HepG2 (cell line): Measurements from ENCODE around the gene PIEZO1. TPM values are rescaled to one million over a fixed set of nuclear protein-coding genes. Genes with fewer than 3 reads are reported as not detected.

Experiments used
- ELF4 ChIP-seq: sonication (generic); formaldehyde crosslinking; IDR thresholded peaks from 2 replicates; pipeline ENCODE4 v1.5.0; 2020; ENCODE audit warnings: missing genetic modification reagents, mild to moderate bottlenecking, moderate library complexity, borderline replicate concordance
- NKX3-1 ChIP-seq: sonication (generic); formaldehyde crosslinking; IDR thresholded peaks from 2 replicates; pipeline ENCODE4 v1.5.0; 2020; ENCODE audit warnings: missing genetic modification reagents
- NR2F2 ChIP-seq: IDR thresholded peaks from 2 replicates; pipeline ENCODE4 v1.6.1; 2012; ENCODE audit warnings: low read depth, inconsistent platforms, borderline replicate concordance
- RELA ChIP-seq: sonication (generic); formaldehyde crosslinking; IDR thresholded peaks from 2 replicates; pipeline ENCODE4 v1.4.0; 2020; ENCODE audit warnings: missing genetic modification reagents
- REPIN1 ChIP-seq: sonication (generic); formaldehyde crosslinking; IDR thresholded peaks from 2 replicates; pipeline ENCODE4 v1.8.0; 2022; ENCODE audit warnings: missing genetic modification reagents, low read depth, mild to moderate bottlenecking, borderline replicate concordance
- SNRNP70 ChIP-seq: fragments of 200-400 bp; formaldehyde crosslinking; IDR thresholded peaks from 2 replicates; pipeline ENCODE4 v1.6.1; 2017; ENCODE audit warnings: mild to moderate bottlenecking, low read depth, low read length, moderate library complexity
- TBP ChIP-seq: sonication (generic); formaldehyde crosslinking; IDR thresholded peaks from 2 replicates; pipeline ENCODE4 v1.5.0; 2020; ENCODE audit warnings: missing genetic modification reagents
- TFAP4 ChIP-seq: sonication (generic); IDR thresholded peaks from 2 replicates; pipeline ENCODE4 v1.6.1; 2016; ENCODE audit warnings: low read depth, borderline replicate concordance
- XRCC5 ChIP-seq: fragments of 200-400 bp; formaldehyde crosslinking; optimal IDR thresholded peaks from 2 replicates; pipeline ENCODE3; 2017; ENCODE audit warnings: mild to moderate bottlenecking, low read length
- ZFP36 ChIP-seq: fragments of 150-350 bp; IDR thresholded peaks from 2 replicates; pipeline ENCODE4 v1.6.1; 2018; ENCODE audit warnings: borderline replicate concordance, low read length, low read depth; ENCODE audit not compliant: partially characterized antibody
- ZNF318 ChIP-seq: sonication (generic); formaldehyde crosslinking; IDR thresholded peaks from 2 replicates; pipeline ENCODE4 v1.4.0; 2020; ENCODE audit warnings: mild to moderate bottlenecking, missing genetic modification reagents
- ZNF343 ChIP-seq: sonication (generic); formaldehyde crosslinking; IDR thresholded peaks from 2 replicates; pipeline ENCODE4 v1.4.0; 2020; ENCODE audit warnings: mild to moderate bottlenecking, missing genetic modification reagents
- ZNF530 ChIP-seq: sonication (generic); formaldehyde crosslinking; IDR thresholded peaks from 2 replicates; pipeline ENCODE4 v1.5.0; 2020; ENCODE audit warnings: low read depth, mild to moderate bottlenecking, missing genetic modification reagents
- ZNF616 ChIP-seq: sonication (generic); formaldehyde crosslinking; IDR thresholded peaks from 2 replicates; pipeline ENCODE4 v1.5.0; 2020; ENCODE audit warnings: low read depth, mild to moderate bottlenecking, missing genetic modification reagents
- ZNF678 ChIP-seq: sonication (generic); formaldehyde crosslinking; IDR thresholded peaks from 2 replicates; pipeline ENCODE4 v1.4.0; 2020; ENCODE audit warnings: mild to moderate bottlenecking, missing genetic modification reagents
- ZNF747 ChIP-seq: sonication (generic); formaldehyde crosslinking; IDR thresholded peaks from 2 replicates; pipeline ENCODE4 v1.8.1; 2023; ENCODE audit warnings: missing genetic modification reagents, mild to moderate bottlenecking, borderline replicate concordance
- ZNF761 ChIP-seq: sonication (generic); formaldehyde crosslinking; conservative IDR thresholded peaks from 2 replicates; pipeline ENCODE4 v1.4.0; 2020; ENCODE audit warnings: mild to moderate bottlenecking, missing genetic modification reagents
- ZNF891 ChIP-seq: sonication (generic); formaldehyde crosslinking; IDR thresholded peaks from 2 replicates; pipeline ENCODE4 v1.5.0; 2020; ENCODE audit warnings: mild to moderate bottlenecking, missing genetic modification reagents
- ZZZ3 ChIP-seq: sonication (generic); formaldehyde crosslinking; IDR thresholded peaks from 2 replicates; pipeline ENCODE4 v1.4.0; 2020; ENCODE audit warnings: missing genetic modification reagents, mild to moderate bottlenecking, borderline replicate concordance
- polyA plus RNA-seq, 8 experiments: library from polyadenylated mRNA; depleted of rRNA in 3 of 8; stranded (reverse) in 7 of 8; unstranded in 1 of 8; fragments of >200 nt; fragmentation: Illumina TruSeq in 4 of 8; extraction: Trizol in 4 of 8; gene quantifications; 2 replicates each; pipeline versions ENCODE4 v1.2.1 to v1.2.3, GENCODE V29; 2011 to 2016; ENCODE audit warnings: low read depth in 4 of 8, missing spikeins in 1 of 8, mixed read lengths in 1 of 8; ENCODE audit not compliant: insufficient read depth in 1 of 8
- total RNA-seq, 5 experiments: library from RNA; depleted of rRNA; stranded (reverse); fragments of >200 nt; fragmentation: Illumina TruSeq; extraction: Trizol; gene quantifications; 2 replicates each; pipeline ENCODE4 v1.2.3, GENCODE V29; 2016; ENCODE audit warnings: low read depth in 1 of 5
- TF ChIP-seq, protein P1 (sequence below): sonication (generic); formaldehyde crosslinking; IDR thresholded peaks from 2 replicates; pipeline ENCODE4 v1.5.0; 2020; ENCODE audit warnings: missing genetic modification reagents

Gene PIEZO1
- total and polyA plus RNA-seq, 2 of the 13 experiments (the other 11 are each of a cell fraction or from before 2014, with no cell fraction given): 67.9 to 85.0 TPM

GRCh38 chr16:88706229-88706964 lies 78.6 kb downstream of the PIEZO1 start, which contains the start of the genes CTU2 and RNF166 (continued):
- 0 out of 2 replicates have a peak, but pooled peaks have one; percentile 77 for TF ChIP-seq ZNF318 (CRISPR knock-in tag)
- TF ChIP-seq, protein P1, sequence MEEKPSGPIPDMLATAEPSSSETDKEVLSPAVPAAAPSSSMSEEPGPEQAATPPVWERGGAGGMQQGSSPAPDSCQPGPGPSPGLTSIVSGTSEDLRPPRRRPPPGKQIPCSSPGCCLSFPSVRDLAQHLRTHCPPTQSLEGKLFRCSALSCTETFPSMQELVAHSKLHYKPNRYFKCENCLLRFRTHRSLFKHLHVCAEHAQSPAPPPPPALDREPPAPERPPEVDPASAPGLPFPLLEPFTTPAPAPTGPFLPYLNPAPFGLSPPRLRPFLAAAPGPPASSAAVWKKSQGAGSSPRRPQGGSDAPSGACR: no peak
- no peak for TF ChIP-seq ZNF530 (CRISPR knock-in tag)
- no peak for TF ChIP-seq NR2F2
- TF ChIP-seq ZZZ3 (CRISPR knock-in tag): peak; percentile 83
- TF ChIP-seq ZNF747 (CRISPR knock-in tag): no peak
- peak; percentile 70; the same call in 1 of the 2 replicates for TF ChIP-seq TFAP4
- 0 out of 2 replicates have a peak, but pooled peaks have one; percentile 79 for TF ChIP-seq ZNF761
- TF ChIP-seq NKX3-1 (CRISPR knock-in tag): peak; percentile 39; the same call in 1 of the 2 replicates
- TF ChIP-seq ZFP36: no peak
- TF ChIP-seq ELF4 (CRISPR knock-in tag): no peak
- peak; percentile 81; the same call in 1 of the 2 replicates for TF ChIP-seq ZNF343 (CRISPR knock-in tag)
- TF ChIP-seq SNRNP70: no peak
- TF ChIP-seq ZNF616: peak; percentile 73
- TF ChIP-seq RELA (CRISPR knock-in tag): peak; percentile 82
- peak; percentile 81 for TF ChIP-seq XRCC5
- TF ChIP-seq ZNF678 (CRISPR knock-in tag): no peak
- peak; percentile 96; the same call in 1 of the 2 replicates for TF ChIP-seq TBP (CRISPR knock-in tag)
- peak; percentile 52; the same call in 1 of the 2 replicates for TF ChIP-seq ZNF891 (CRISPR knock-in tag)
- peak; percentile 81; the same call in 1 of the 2 replicates for TF ChIP-seq REPIN1 (CRISPR knock-in tag)
